ENCODE results near the gene KRT6C. TPM values are rescaled to one million over a fixed set of nuclear protein-coding genes. Genes with fewer than 3 reads are reported as not detected.

The KRT6C gene
- polyA plus RNA-seq, 1 of the 3 experiments (the other 2 are of a cell fraction), result not detected

DNA sequence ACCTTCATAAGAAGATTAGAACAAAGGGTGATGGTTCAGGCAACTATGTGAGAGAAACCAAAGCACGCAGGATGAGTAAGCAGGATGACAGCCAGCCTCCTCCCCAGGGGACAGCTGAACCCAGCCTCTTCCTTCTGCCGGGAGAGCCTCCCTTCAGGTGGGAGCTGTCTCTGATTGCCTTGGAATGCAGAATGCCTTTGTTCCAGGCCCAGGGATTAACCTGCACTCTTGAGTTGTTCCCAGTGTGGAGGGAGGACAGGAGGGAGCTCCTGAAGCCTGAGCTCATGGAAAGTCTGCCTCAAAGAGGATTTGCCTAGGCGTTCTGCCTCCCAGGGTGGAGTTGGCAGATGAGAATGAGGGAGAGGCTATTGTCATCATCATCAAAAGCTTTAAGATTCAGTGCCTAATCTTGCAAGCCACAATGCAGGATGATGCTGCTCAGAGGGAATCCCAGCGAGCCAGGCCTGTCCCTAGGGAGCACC is 23.0 kb upstream of the KRT6C start:
- Histone ChIP-seq H3K36me3 (replicated peaks in 1 of 2; ENCODE audit: control insufficient read depth in 1 of 2, insufficient read depth in 2 of 2, low read length in 1 of 2) (no peaks in the 10 kb centered on the region), H3K9ac (no peak overlapping the region), H3F3A (replicated peaks; ENCODE audit: insufficient read depth) (no peaks in the 10 kb centered on the region), H3K9me3 (no peaks in the 10 kb centered on the region), H4K20me1 (ENCODE audit: insufficient read depth) (no peaks in the 10 kb centered on the region), H3K9me2 (no peaks in the 10 kb centered on the region), H3K79me2 (ENCODE audit: insufficient read depth) (no peaks in the 10 kb centered on the region), H3K4me2 (no peak overlapping the region), H3K27ac (ENCODE audit: low read depth in 2 of 2, low read length in 1 of 2) (no peak overlapping the region), H3K4me1 (ENCODE audit: control insufficient read depth in 1 of 2, insufficient read depth in 2 of 2, low read depth in 1 of 2, low read length in 1 of 2) (no peaks in the 10 kb centered on the region; a peak in 1 of 4 replicates), H3K27me3 (ENCODE audit: insufficient read depth) (peaks cover 33% of the 10 kb centered on the region; the same call in 1 of the 2 replicates), H3K4me3 (ENCODE audit: low read depth in 2 of 2, low read length in 1 of 2) (no peak overlapping the region), H2AFZ (ENCODE audit: low read depth) (no peak overlapping the region)
- ChIA-PET POLR2A (no interaction called here), CTCF (interaction anchor here (0.7 to 0.8 kb wide), 2 partner anchors 59 to 481 kb away, joined by 3 read pairs; no protein-coding TSS in a partner anchor)
- WGBS (ENCODE audit: low lambda C conversion rate), result 17% methylated on average over 4 of the region's 4 CpGs
- TF ChIP-seq, protein P1, sequence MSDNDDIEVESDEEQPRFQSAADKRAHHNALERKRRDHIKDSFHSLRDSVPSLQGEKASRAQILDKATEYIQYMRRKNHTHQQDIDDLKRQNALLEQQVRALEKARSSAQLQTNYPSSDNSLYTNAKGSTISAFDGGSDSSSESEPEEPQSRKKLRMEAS (IDR thresholded peaks at IDR 0.05; ENCODE audit: low read depth), result no peak
- no peak for TF ChIP-seq SMC3 (IDR thresholded peaks at IDR 0.05; ENCODE audit: low read depth, low read length)
- no peak for TF ChIP-seq RCOR1 (IDR thresholded peaks at IDR 0.05; ENCODE audit: low read length)
- TF ChIP-seq, protein P2, sequence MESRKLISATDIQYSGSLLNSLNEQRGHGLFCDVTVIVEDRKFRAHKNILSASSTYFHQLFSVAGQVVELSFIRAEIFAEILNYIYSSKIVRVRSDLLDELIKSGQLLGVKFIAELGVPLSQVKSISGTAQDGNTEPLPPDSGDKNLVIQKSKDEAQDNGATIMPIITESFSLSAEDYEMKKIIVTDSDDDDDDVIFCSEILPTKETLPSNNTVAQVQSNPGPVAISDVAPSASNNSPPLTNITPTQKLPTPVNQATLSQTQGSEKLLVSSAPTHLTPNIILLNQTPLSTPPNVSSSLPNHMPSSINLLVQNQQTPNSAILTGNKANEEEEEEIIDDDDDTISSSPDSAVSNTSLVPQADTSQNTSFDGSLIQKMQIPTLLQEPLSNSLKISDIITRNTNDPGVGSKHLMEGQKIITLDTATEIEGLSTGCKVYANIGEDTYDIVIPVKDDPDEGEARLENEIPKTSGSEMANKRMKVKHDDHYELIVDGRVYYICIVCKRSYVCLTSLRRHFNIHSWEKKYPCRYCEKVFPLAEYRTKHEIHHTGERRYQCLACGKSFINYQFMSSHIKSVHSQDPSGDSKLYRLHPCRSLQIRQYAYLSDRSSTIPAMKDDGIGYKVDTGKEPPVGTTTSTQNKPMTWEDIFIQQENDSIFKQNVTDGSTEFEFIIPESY (IDR thresholded peaks at IDR 0.05; ENCODE audit: borderline replicate concordance, low read depth), result no peak
- no peak for TF ChIP-seq GATA2 (CRISPR knock-in tag; IDR thresholded peaks at IDR 0.05)
- TF ChIP-seq RXRA (IDR thresholded peaks at IDR 0.05; ENCODE audit: borderline replicate concordance, low read depth), result no peak
- TF ChIP-seq, protein P3, sequence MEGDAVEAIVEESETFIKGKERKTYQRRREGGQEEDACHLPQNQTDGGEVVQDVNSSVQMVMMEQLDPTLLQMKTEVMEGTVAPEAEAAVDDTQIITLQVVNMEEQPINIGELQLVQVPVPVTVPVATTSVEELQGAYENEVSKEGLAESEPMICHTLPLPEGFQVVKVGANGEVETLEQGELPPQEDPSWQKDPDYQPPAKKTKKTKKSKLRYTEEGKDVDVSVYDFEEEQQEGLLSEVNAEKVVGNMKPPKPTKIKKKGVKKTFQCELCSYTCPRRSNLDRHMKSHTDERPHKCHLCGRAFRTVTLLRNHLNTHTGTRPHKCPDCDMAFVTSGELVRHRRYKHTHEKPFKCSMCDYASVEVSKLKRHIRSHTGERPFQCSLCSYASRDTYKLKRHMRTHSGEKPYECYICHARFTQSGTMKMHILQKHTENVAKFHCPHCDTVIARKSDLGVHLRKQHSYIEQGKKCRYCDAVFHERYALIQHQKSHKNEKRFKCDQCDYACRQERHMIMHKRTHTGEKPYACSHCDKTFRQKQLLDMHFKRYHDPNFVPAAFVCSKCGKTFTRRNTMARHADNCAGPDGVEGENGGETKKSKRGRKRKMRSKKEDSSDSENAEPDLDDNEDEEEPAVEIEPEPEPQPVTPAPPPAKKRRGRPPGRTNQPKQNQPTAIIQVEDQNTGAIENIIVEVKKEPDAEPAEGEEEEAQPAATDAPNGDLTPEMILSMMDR (IDR thresholded peaks at IDR 0.05), result no peak
- TF ChIP-seq CHD2 (IDR thresholded peaks at IDR 0.05; ENCODE audit: low read length, partially characterized antibody), result no peak
- no peak for TF ChIP-seq TAF1 (IDR thresholded peaks at IDR 0.05; ENCODE audit: borderline replicate concordance, low read depth, low read length)
- no peak for TF ChIP-seq FOXJ3 (CRISPR knock-in tag; IDR thresholded peaks at IDR 0.05)
- TF ChIP-seq, protein P4, sequence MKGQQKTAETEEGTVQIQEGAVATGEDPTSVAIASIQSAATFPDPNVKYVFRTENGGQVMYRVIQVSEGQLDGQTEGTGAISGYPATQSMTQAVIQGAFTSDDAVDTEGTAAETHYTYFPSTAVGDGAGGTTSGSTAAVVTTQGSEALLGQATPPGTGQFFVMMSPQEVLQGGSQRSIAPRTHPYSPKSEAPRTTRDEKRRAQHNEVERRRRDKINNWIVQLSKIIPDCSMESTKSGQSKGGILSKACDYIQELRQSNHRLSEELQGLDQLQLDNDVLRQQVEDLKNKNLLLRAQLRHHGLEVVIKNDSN (IDR thresholded peaks at IDR 0.05; ENCODE audit: borderline replicate concordance, low read depth), result no peak
- TF ChIP-seq MXI1 (IDR thresholded peaks at IDR 0.05; ENCODE audit: low read depth, low read length), result no peak
- no peak for TF ChIP-seq EP300 (IDR thresholded peaks at IDR 0.05; ENCODE audit: borderline replicate concordance in 1 of 2, low read depth in 1 of 2, low read length in 1 of 2)
- no peak for DNase-seq
